ENCODE data around the gene CRYGC. TPM values are rescaled to one million over a fixed set of nuclear protein-coding genes. Genes with fewer than 3 reads are reported as not detected.

The CRYGC gene
- total and polyA plus RNA-seq, 2 donors from 2014 or later: not detected

DNA sequence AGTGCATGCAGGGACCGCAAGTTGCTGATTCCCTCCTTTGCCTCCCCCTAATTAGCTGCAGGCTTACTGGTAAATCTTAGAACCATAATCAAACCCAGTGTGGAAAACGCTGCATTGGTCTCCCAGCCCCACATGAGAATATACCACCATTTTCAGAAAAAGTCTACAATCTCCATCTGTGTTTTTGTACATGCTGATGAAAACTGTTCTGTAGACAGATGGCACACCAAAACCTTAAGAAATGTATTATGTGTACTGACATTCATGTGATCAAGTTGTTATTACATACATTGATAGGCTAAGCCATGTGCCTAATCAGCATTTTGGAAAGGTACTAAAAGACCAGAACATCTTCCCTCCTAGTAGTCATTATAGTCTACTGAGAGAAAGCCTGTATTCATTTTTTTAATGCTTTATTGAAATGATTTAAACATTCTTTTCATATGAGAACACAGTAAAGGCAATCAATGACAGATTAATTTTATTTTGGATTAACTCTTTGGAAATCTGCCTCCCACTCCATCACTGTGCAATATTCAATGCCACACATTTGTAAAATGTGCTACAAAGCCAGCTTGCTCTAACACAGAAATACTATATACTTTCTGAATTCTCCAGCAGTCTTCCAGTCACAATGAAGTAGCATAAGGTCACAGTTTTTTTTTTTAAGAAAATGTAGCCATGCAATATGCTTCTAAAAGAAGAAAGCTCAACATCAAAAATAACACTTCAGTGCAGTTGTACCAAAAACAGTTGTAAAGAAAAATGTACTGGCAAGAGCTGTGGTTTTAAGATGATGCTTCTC lies 35.5 kb upstream of the CRYGC start:
- no peak for DNase-seq
- Histone ChIP-seq H3K27me3 (ENCODE audit: control insufficient read depth, insufficient read depth, low read length) (no peaks in the 10 kb centered on the region), H3K4me1 (ENCODE audit: control insufficient read depth in 2 of 3, insufficient read depth in 2 of 3, low read depth in 1 of 3, low read length in 3 of 3) (no peaks in the 10 kb centered on the region), H3K4me3 (ENCODE audit: low read length in 3 of 3) (no peak overlapping the region), H3K36me3 (ENCODE audit: control insufficient read depth in 2 of 3, insufficient read depth in 3 of 3, low read length in 3 of 3) (no peaks in the 10 kb centered on the region), H3K9me3 (ENCODE audit: control insufficient read depth in 2 of 3, insufficient read depth in 1 of 3, low read length in 3 of 3) (no peaks in the 10 kb centered on the region), H3K9ac (ENCODE audit: low read length in 3 of 3) (no peak overlapping the region), H3K27ac (ENCODE audit: low read depth in 2 of 2, low read length in 2 of 2) (no peak overlapping the region)
- intact Hi-C loops (cut with DNase I): no loop called here
- FAIRE-seq: no peak
- TF ChIP-seq, protein P1, sequence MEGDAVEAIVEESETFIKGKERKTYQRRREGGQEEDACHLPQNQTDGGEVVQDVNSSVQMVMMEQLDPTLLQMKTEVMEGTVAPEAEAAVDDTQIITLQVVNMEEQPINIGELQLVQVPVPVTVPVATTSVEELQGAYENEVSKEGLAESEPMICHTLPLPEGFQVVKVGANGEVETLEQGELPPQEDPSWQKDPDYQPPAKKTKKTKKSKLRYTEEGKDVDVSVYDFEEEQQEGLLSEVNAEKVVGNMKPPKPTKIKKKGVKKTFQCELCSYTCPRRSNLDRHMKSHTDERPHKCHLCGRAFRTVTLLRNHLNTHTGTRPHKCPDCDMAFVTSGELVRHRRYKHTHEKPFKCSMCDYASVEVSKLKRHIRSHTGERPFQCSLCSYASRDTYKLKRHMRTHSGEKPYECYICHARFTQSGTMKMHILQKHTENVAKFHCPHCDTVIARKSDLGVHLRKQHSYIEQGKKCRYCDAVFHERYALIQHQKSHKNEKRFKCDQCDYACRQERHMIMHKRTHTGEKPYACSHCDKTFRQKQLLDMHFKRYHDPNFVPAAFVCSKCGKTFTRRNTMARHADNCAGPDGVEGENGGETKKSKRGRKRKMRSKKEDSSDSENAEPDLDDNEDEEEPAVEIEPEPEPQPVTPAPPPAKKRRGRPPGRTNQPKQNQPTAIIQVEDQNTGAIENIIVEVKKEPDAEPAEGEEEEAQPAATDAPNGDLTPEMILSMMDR (IDR thresholded peaks at IDR 0.05; ENCODE audit: borderline replicate concordance, extremely low read depth, insufficient read depth): no peak

DNA sequence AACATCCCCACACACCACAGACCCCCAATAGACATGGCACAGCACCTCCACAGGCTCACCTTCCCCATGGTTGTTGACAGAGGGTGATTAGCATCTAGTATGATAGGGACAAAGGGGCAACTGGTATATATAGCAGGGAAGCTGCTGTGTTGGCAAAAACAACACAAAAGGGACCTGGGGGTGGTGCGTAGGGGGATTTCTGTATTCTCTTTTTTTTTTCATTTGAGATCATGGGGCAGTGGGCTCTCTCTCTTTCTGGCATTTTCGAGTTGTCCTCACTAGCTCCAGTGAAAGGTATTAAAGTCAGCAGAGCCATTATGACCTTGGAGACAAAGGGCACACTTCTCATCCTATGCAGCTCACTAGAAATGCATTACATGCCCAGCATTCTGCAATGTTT lies 33.9 kb upstream of the CRYGC start, which contains the start of gene CRYGA:
Gene CRYGA (minus strand): TSS at position 101 of the 400 bp plus-strand sequence. CDS start 33 bp downstream, at position 68.
- Histone ChIP-seq H3K9ac (ENCODE audit: low read length in 3 of 3) (no peak within 1 kb of the TSS), H3K36me3 (ENCODE audit: control insufficient read depth in 2 of 3, insufficient read depth in 3 of 3, low read length in 3 of 3) (no peaks in the 10 kb centered on the region), H3K4me3 (ENCODE audit: low read length in 3 of 3) (no peak within 1 kb of the TSS), H3K9me3 (ENCODE audit: control insufficient read depth in 2 of 3, insufficient read depth in 1 of 3, low read length in 3 of 3) (no peaks in the 10 kb centered on the region), H3K27ac (ENCODE audit: low read depth in 2 of 2, low read length in 2 of 2) (no peak within 1 kb of the TSS), H3K27me3 (ENCODE audit: control insufficient read depth, insufficient read depth, low read length) (no peaks in the 10 kb centered on the region), H3K4me1 (ENCODE audit: control insufficient read depth in 2 of 3, insufficient read depth in 2 of 3, low read depth in 1 of 3, low read length in 3 of 3) (no peaks in the 10 kb centered on the region)
- intact Hi-C loops (cut with DNase I): no loop called here
- TF ChIP-seq, protein P1 (IDR thresholded peaks at IDR 0.05; ENCODE audit: borderline replicate concordance, extremely low read depth, insufficient read depth): no peak
- no peak for DNase-seq
- FAIRE-seq: no peak

DNA sequence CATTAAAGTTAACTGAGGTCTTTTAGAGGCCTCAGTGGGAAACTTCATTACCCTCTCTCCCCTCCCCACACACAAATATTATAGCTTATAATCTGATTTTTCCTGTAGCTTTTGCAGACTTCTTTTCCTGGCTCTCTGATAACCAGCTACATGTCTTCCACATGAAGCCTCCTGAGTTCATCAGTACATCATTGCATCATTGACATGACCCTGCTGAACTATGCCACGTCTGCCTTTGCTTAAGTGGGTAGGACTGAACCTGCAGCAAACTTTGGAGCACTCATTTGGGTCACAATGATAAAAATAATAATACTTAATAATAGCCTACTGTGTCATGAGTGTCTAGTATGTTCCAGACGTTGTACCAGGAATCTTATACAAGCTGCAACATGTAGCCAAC lies 26.8 kb upstream of the CRYGC start:
- FAIRE-seq (no peak), DNase-seq (no peak)
- TF ChIP-seq, protein P1 (IDR thresholded peaks at IDR 0.05; ENCODE audit: borderline replicate concordance, extremely low read depth, insufficient read depth): no peak
- no peak overlapping the region for H3K4me3 ChIP-seq (ENCODE audit: low read length in 3 of 3)
- no peaks in the 10 kb centered on the region for H3K36me3 ChIP-seq (ENCODE audit: control insufficient read depth in 2 of 3, insufficient read depth in 3 of 3, low read length in 3 of 3)
- intact Hi-C loops (cut with DNase I): no loop called here
- H3K4me1 ChIP-seq (ENCODE audit: control insufficient read depth in 2 of 3, insufficient read depth in 2 of 3, low read depth in 1 of 3, low read length in 3 of 3): no peaks in the 10 kb centered on the region
- H3K27me3 ChIP-seq (ENCODE audit: control insufficient read depth, insufficient read depth, low read length): no peaks in the 10 kb centered on the region
- H3K9ac ChIP-seq (ENCODE audit: low read length in 3 of 3): no peak overlapping the region
- H3K9me3 ChIP-seq (ENCODE audit: control insufficient read depth in 2 of 3, insufficient read depth in 1 of 3, low read length in 3 of 3): no peaks in the 10 kb centered on the region
- H3K27ac ChIP-seq (ENCODE audit: low read depth in 2 of 2, low read length in 2 of 2): no peak overlapping the region
